CD4-positive, alpha-beta memory T cell (primary cell): ENCODE data around the gene ICA1L. TPM values are rescaled to one million over a fixed set of nuclear protein-coding genes. Genes with fewer than 3 reads are reported as not detected.

Experiments
- CTCF ChIA-PET: fragments of 350-600 bp; sonication (Branson Sonifier 250); formaldehyde crosslinking; loops from one replicate; lab custom pipeline; 2021; ENCODE audit warnings: inconsistent platforms; ENCODE audit not compliant: partially characterized antibody; lab: Charles Lee
- POLR2A ChIA-PET: fragments of 350-600 bp; sonication (Branson Sonifier 250); formaldehyde crosslinking; loops from one replicate; lab custom pipeline; 2021; ENCODE audit not compliant: partially characterized antibody; lab: Charles Lee
- DNase-seq, 5 donors: peaks; one replicate each; pipeline versions ENCODE4 v3.0.0 to v3.0.0-alpha.2; 2020 to 2022; ENCODE audit warnings: mixed read lengths in 1 of 5
- H3K27ac ChIP-seq: one replicate; pipeline ENCODE4 v1.7.0; 2013; ENCODE audit warnings: low read depth, low read length
- H3K27me3 ChIP-seq: 2 replicates; pipeline ENCODE4 v1.7.0; 2013; ENCODE audit warnings: mild to moderate bottlenecking, low read length, moderate library complexity; ENCODE audit not compliant: insufficient read depth
- H3K36me3 ChIP-seq: 2 replicates; pipeline ENCODE4 v1.7.0; 2013; ENCODE audit warnings: mild to moderate bottlenecking, low read length, moderate library complexity; ENCODE audit not compliant: insufficient read depth
- H3K4me1 ChIP-seq: 2 replicates; pipeline ENCODE4 v1.7.0; 2013; ENCODE audit warnings: mild to moderate bottlenecking, low read length, moderate library complexity; ENCODE audit not compliant: insufficient read depth
- H3K4me3 ChIP-seq, 2 donors: one replicate each; pipeline ENCODE4 v1.7.0; 2013; ENCODE audit warnings: low read length in 2 of 2, mild to moderate bottlenecking in 1 of 2
- H3K9me3 ChIP-seq, 2 donors: one replicate each; pipeline ENCODE4 v1.7.0; 2013; ENCODE audit warnings: low read length in 2 of 2, control low read depth in 1 of 2; ENCODE audit not compliant: control insufficient read depth in 1 of 2
- H3K27ac Mint-ChIP-seq, 7 donors: one replicate each; pipeline ENCODE4 v1.8.0; 2020 to 2021; ENCODE audit warnings: mixed read lengths in 7 of 7, mild to moderate bottlenecking in 6 of 7, inconsistent platforms in 3 of 7, moderate library complexity in 3 of 7
- H3K27me3 Mint-ChIP-seq, 2 donors: one replicate each; pipeline ENCODE4 v1.8.0; 2020 to 2021; ENCODE audit warnings: mixed read lengths in 2 of 2
- H3K36me3 Mint-ChIP-seq, 2 donors: one replicate each; pipeline ENCODE4 v1.8.0; 2020 to 2021; ENCODE audit warnings: mixed read lengths in 2 of 2, inconsistent platforms in 1 of 2, mild to moderate bottlenecking in 1 of 2
- H3K4me1 Mint-ChIP-seq, 4 donors: one replicate each; pipeline ENCODE4 v1.8.0; 2020 to 2021; ENCODE audit warnings: mixed read lengths in 4 of 4, mild to moderate bottlenecking in 1 of 4
- H3K4me3 Mint-ChIP-seq, 8 donors: one replicate each; pipeline ENCODE4 v1.8.0; 2020 to 2021; ENCODE audit warnings: mixed read lengths in 8 of 8, mild to moderate bottlenecking in 7 of 8, moderate library complexity in 6 of 8, inconsistent platforms in 3 of 8
- H3K9me3 Mint-ChIP-seq, 8 donors: one replicate each; pipeline ENCODE4 v1.8.0; 2020 to 2021; ENCODE audit warnings: mixed read lengths in 8 of 8, mild to moderate bottlenecking in 5 of 8, inconsistent platforms in 3 of 8, moderate library complexity in 1 of 8
- intact Hi-C: fragments of 100-400 bp; cut with micrococcal nuclease; formaldehyde crosslinking; loops from one replicate; pipeline ENCODE4 v1.15.1; 2023
- polyA plus RNA-seq, 2 donors: library from polyadenylated mRNA; unstranded; fragments of 300-500 nt; fragmentation: Illumina TruSeq; gene quantifications; one replicate each; pipeline ENCODE4 v1.2.3, GENCODE V29; 2021
- total RNA-seq, 2 experiments: library from RNA; stranded (reverse); gene quantifications; one replicate each; pipeline ENCODE4 v1.2.3, GENCODE V29; 2021

ICA1L gene
- total and polyA plus RNA-seq, 4 experiments from 2014 or later, result 0.45 to 1.8 (median 0.54) TPM

DNA sequence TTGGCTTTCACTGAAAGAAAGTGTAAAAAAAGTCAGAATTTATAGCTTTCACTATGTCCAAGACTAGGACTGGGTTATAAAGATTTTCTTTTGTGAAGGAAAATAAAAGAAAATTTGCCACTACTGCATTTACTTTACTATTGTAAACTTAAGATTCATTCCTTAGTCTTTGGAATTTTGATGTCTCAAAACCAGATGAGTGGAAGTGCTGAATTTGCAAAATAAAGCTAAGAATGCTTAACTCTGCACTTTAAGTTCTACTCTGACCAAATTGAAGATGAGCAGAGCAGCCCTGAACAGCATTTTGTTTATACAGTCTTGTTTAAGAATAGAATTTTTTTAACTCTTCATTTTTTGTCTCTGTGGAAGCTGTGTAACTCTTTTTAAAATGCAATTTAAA, 102.4 kb downstream of the ICA1L start:
- Mint-ChIP-seq H3K27me3 (no peaks in the 10 kb centered on the region), H3K4me3 (no peak overlapping the region), H3K36me3 (peaks cover 40 to 50% of the 10 kb centered on the region in 2 donors), H3K4me1 (no peaks in the 10 kb centered on the region), H3K27ac (no peak overlapping the region), H3K9me3 (no peaks in the 10 kb centered on the region)
- no peaks in the 10 kb centered on the region for H3K4me1 ChIP-seq
- H3K4me3 ChIP-seq, result no peak overlapping the region
- H3K9me3 ChIP-seq, result no peaks in the 10 kb centered on the region
- H3K36me3 ChIP-seq, result peaks cover 13% of the 10 kb centered on the region
- no peak overlapping the region for H3K27ac ChIP-seq
- POLR2A ChIA-PET, result no interaction called here
- H3K27me3 ChIP-seq, result no peaks in the 10 kb centered on the region
- no peak for DNase-seq
- intact Hi-C loops, result loop anchor here (10.0 kb wide), 1 partner anchor 134 kb away; the partner anchor contains the start of gene FAM117B
- CTCF ChIA-PET, result interaction anchor here (1.2 to 1.6 kb wide), 2 partner anchors 24 to 52 kb away, joined by 3 read pairs; no protein-coding TSS in a partner anchor

- Histone ChIP-seq H3K27me3 (no peaks in the 10 kb centered on the region), H3K9me3 (no peaks in the 10 kb centered on the region), H3K4me1 (no peaks in the 10 kb centered on the region), H3K4me3 (no peak overlapping the region), H3K36me3 (peaks cover 13% of the 10 kb centered on the region), H3K27ac (no peak overlapping the region)
- Mint-ChIP-seq H3K4me1 (no peaks in the 10 kb centered on the region), H3K36me3 (peaks cover 38 to 51% of the 10 kb centered on the region in 2 donors), H3K27ac (no peak overlapping the region), H3K27me3 (no peaks in the 10 kb centered on the region), H3K4me3 (no peak overlapping the region), H3K9me3 (no peaks in the 10 kb centered on the region)
- intact Hi-C loops, result loop anchor here (10.0 kb wide), 1 partner anchor 133 kb away; the partner anchor contains the start of gene FAM117B
- DNase-seq, result no peak
- ChIA-PET CTCF (interaction anchor here (0.8 to 1.7 kb wide), 3 partner anchors 10 to 180 kb away, joined by 3 to 9 read pairs (median 3); no protein-coding TSS in a partner anchor), POLR2A (no interaction called here)
Observed at GRCh38 chr2:202768273-202768672, 103.3 kb downstream of the ICA1L start.

GRCh38 chr2:202765436-202765835, 106.1 kb downstream of the ICA1L start:
- H3K9me3 ChIP-seq, result no peaks in the 10 kb centered on the region
- Mint-ChIP-seq H3K9me3 (no peaks in the 10 kb centered on the region), H3K36me3 (peaks cover 36 to 62% of the 10 kb centered on the region in 2 donors), H3K27ac (peak overlapping the region in 1 of 7 donors; percentile 45), H3K4me1 (no peaks in the 10 kb centered on the region), H3K4me3 (no peak overlapping the region), H3K27me3 (no peaks in the 10 kb centered on the region)
- no peak overlapping the region for H3K27ac ChIP-seq
- peaks cover 15% of the 10 kb centered on the region for H3K36me3 ChIP-seq
- intact Hi-C loops, result loop anchor here (10.0 kb wide), 1 partner anchor 131 kb away; the partner anchor contains the start of gene FAM117B
- no peaks in the 10 kb centered on the region for H3K4me1 ChIP-seq
- no peak overlapping the region for H3K4me3 ChIP-seq
- CTCF ChIA-PET, result interaction anchor here (1.0 kb wide), 1 partner anchor 177 kb away, joined by 3 read pairs; no protein-coding TSS in a partner anchor
- no peaks in the 10 kb centered on the region for H3K27me3 ChIP-seq
- POLR2A ChIA-PET, result no interaction called here
- no peak for DNase-seq

DNA sequence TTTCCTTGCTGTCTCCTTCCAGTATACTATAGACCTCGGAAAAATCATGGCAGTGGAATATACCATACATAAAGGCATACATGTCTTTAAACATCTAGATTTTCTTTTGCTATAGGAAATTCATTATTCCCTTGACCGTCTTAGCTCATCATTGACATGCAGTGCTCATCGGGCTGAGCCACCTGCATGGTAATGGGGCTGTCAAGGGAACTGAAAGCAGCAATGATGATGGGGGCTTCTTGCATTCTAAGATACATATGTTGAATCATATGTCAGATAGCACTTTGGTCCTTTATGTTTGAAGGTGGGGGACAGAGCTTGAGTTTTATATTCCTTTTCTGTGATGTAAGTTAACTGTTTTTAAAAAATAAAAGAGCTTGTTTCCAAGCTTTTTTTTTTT, 106.6 kb downstream of the ICA1L start:
- no peaks in the 10 kb centered on the region for H3K27me3 ChIP-seq
- no peaks in the 10 kb centered on the region for H3K4me1 ChIP-seq
- POLR2A ChIA-PET, result no interaction called here

GRCh38 chr2:202763916-202764315, 107.7 kb downstream of the ICA1L start:
- H3K36me3 ChIP-seq, result peaks cover 28% of the 10 kb centered on the region
- Mint-ChIP-seq H3K4me1 (no peaks in the 10 kb centered on the region), H3K4me3 (no peak overlapping the region), H3K27me3 (no peaks in the 10 kb centered on the region), H3K27ac (peak overlapping the region in 2 of 7 donors; percentile 24 to 78), H3K9me3 (no peaks in the 10 kb centered on the region), H3K36me3 (peaks cover 46 to 66% of the 10 kb centered on the region in 2 donors)
- no peaks in the 10 kb centered on the region for H3K9me3 ChIP-seq
- intact Hi-C loops, result loop anchor here (10.0 kb wide), 1 partner anchor 129 kb away; the partner anchor contains the start of gene FAM117B
- H3K4me1 ChIP-seq, result no peaks in the 10 kb centered on the region
- H3K27ac ChIP-seq, result no peak overlapping the region
- no peak for DNase-seq
- ChIA-PET POLR2A (interaction anchor here (1.3 kb wide), 1 partner anchor 13 kb away, joined by 3 read pairs; no protein-coding TSS in a partner anchor), CTCF (no interaction called here)
- H3K4me3 ChIP-seq, result no peak overlapping the region
- H3K27me3 ChIP-seq, result no peaks in the 10 kb centered on the region

More for the DNA sequence above, 106.6 kb downstream of the ICA1L start:
- Histone ChIP-seq H3K36me3 (peaks cover 19% of the 10 kb centered on the region), H3K9me3 (no peaks in the 10 kb centered on the region), H3K4me3 (no peak overlapping the region), H3K27ac (no peak overlapping the region)
- Mint-ChIP-seq H3K27me3 (no peaks in the 10 kb centered on the region), H3K36me3 (peaks cover 39 to 65% of the 10 kb centered on the region in 2 donors), H3K4me1 (no peaks in the 10 kb centered on the region), H3K4me3 (no peak overlapping the region), H3K9me3 (no peaks in the 10 kb centered on the region), H3K27ac (no peak overlapping the region)
- CTCF ChIA-PET, result interaction anchor here (1.0 kb wide), 1 partner anchor 177 kb away, joined by 3 read pairs; no protein-coding TSS in a partner anchor
- DNase-seq, result no peak
- intact Hi-C loops, result loop anchor here (10.0 kb wide), 1 partner anchor 130 kb away; the partner anchor contains the start of gene FAM117B

- peaks cover 29% of the 10 kb centered on the region for H3K36me3 ChIP-seq
- no peak overlapping the region for H3K27ac ChIP-seq
- H3K4me3 Mint-ChIP-seq, result peak overlapping the region in 2 of 8 donors; percentile 1 to 7
- no peaks in the 10 kb centered on the region for H3K27me3 ChIP-seq
- peak in 2 of 5 donors; percentile 6 to 27 for DNase-seq
- ChIA-PET CTCF (no interaction called here), POLR2A (interaction anchor here (0.9 to 1.2 kb wide), 3 partner anchors 93 to 128 kb away, joined by 3 to 4 read pairs (median 3); partner anchors contain the start of gene FAM117B)
- H3K4me1 ChIP-seq, result no peaks in the 10 kb centered on the region
- peaks cover 57 to 72% of the 10 kb centered on the region in 2 donors for H3K36me3 Mint-ChIP-seq
- intact Hi-C loops, result loop anchor here (10.0 kb wide), 1 partner anchor 128 kb away; the partner anchor contains the start of gene FAM117B
- H3K27me3 Mint-ChIP-seq, result no peaks in the 10 kb centered on the region
- H3K4me3 ChIP-seq, result no peak overlapping the region
- H3K9me3 Mint-ChIP-seq, result no peaks in the 10 kb centered on the region
- no peaks in the 10 kb centered on the region for H3K9me3 ChIP-seq
- H3K27ac Mint-ChIP-seq, result peak overlapping the region in 4 of 7 donors; percentile 11 to 75 (median 52)
- no peaks in the 10 kb centered on the region for H3K4me1 Mint-ChIP-seq
Observed at GRCh38 chr2:202762556-202762955, 109.0 kb downstream of the ICA1L start.

- Mint-ChIP-seq H3K9me3 (no peaks in the 10 kb centered on the region), H3K27ac (peak overlapping the region in 5 of 7 donors; percentile 5 to 58 (median 58)), H3K4me1 (no peaks in the 10 kb centered on the region), H3K36me3 (peaks cover 64 to 75% of the 10 kb centered on the region in 2 donors), H3K4me3 (no peak overlapping the region), H3K27me3 (no peaks in the 10 kb centered on the region)
- POLR2A ChIA-PET, result no interaction called here
- CTCF ChIA-PET, result interaction anchor here (1.2 kb wide), 1 partner anchor 9 kb away, joined by 3 read pairs; no protein-coding TSS in a partner anchor
- intact Hi-C loops, result loop anchor here (10.0 kb wide), 1 partner anchor 126 kb away; the partner anchor contains the start of gene FAM117B
- no peak overlapping the region for H3K27ac ChIP-seq
- H3K4me1 ChIP-seq, result no peaks in the 10 kb centered on the region
- H3K9me3 ChIP-seq, result no peaks in the 10 kb centered on the region
- H3K4me3 ChIP-seq, result no peak overlapping the region
- H3K36me3 ChIP-seq, result peaks cover 35% of the 10 kb centered on the region
- no peaks in the 10 kb centered on the region for H3K27me3 ChIP-seq
- DNase-seq, result no peak
Observed at GRCh38 chr2:202760848-202761247, 110.7 kb downstream of the ICA1L start.
